GM10266 (cell line): ENCODE data around the gene PSAPL1.

Experiments
- DNase-seq: peaks from one replicate; pipeline ENCODE4 v3.0.0; 2012; ENCODE audit errors: extremely low spot score
- TF ChIP-seq, protein P1 (sequence below): IDR thresholded peaks from 2 replicates; pipeline ENCODE4 v1.5.1; 2012; ENCODE audit warnings: mild to moderate bottlenecking, low read depth; ENCODE audit not compliant: control insufficient read depth, insufficient read depth; ENCODE audit errors: missing control alignments

The PSAPL1 gene

DNA sequence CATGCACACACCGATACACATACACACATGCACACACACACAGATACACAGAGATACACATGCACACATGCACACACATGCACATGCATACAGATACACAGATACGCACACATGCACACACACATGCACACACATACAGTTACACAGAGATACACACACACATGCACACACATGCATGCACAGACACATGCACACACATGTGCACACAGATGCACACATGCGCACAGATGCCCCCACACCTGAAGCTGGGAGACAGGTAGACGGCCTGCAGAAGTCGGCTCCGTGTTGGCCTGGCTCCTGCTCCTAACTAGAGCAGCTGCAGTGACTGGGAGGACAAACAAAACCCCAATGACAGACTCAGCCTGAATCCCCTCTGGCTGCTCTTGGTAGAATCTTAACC is 46.8 kb downstream of the PSAPL1 start:
- TF ChIP-seq, protein P1, sequence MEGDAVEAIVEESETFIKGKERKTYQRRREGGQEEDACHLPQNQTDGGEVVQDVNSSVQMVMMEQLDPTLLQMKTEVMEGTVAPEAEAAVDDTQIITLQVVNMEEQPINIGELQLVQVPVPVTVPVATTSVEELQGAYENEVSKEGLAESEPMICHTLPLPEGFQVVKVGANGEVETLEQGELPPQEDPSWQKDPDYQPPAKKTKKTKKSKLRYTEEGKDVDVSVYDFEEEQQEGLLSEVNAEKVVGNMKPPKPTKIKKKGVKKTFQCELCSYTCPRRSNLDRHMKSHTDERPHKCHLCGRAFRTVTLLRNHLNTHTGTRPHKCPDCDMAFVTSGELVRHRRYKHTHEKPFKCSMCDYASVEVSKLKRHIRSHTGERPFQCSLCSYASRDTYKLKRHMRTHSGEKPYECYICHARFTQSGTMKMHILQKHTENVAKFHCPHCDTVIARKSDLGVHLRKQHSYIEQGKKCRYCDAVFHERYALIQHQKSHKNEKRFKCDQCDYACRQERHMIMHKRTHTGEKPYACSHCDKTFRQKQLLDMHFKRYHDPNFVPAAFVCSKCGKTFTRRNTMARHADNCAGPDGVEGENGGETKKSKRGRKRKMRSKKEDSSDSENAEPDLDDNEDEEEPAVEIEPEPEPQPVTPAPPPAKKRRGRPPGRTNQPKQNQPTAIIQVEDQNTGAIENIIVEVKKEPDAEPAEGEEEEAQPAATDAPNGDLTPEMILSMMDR = no peak
- no peak for DNase-seq

DNA sequence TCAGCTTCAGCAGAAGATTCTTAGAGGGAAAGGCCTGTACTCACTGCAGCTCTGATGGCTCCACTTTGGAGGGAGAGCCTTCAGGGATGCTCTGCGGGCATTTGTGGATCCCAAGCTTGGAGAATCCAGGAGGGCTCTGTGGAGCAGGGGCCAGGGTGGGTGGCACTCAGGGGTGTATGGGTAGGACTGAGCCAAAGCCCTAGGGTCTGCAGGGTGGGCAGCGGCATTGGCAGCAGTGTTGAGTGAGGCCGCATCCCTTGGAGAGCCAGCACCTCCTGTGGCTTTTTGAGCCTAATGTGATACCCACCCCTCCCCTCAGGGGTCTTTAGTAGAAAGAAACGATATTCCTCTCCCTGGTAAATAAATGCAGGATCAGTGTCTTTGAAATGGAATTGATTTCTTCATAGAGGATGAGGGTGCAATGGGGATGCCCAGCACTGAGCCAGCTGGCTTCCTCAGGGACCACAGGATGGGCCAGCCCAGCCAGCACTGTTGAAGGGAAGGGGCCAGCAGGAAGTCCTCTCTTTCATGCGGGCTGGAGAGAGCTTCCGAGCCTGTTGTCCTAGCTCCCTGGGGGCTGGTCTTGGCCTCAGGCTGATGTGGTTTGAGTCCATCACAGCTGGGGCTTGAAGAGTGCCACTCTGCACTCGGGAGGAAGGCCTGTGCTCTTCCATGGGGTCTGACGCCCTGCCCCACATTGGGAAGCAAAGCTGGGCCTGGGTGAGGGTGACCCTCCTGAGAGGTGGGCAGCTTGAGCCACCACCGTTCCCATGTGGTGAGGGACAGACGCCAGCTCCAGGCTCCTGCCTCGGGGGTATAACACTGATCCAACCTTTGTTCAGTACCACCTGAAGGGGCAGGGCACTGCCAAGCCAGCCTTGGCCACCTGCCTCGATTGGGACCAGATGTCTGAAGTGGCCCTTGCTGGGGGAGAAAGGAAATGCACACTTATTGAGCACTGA is 49.5 kb downstream of the PSAPL1 start:
- no peak for DNase-seq
- TF ChIP-seq, protein P1 = no peak

DNA sequence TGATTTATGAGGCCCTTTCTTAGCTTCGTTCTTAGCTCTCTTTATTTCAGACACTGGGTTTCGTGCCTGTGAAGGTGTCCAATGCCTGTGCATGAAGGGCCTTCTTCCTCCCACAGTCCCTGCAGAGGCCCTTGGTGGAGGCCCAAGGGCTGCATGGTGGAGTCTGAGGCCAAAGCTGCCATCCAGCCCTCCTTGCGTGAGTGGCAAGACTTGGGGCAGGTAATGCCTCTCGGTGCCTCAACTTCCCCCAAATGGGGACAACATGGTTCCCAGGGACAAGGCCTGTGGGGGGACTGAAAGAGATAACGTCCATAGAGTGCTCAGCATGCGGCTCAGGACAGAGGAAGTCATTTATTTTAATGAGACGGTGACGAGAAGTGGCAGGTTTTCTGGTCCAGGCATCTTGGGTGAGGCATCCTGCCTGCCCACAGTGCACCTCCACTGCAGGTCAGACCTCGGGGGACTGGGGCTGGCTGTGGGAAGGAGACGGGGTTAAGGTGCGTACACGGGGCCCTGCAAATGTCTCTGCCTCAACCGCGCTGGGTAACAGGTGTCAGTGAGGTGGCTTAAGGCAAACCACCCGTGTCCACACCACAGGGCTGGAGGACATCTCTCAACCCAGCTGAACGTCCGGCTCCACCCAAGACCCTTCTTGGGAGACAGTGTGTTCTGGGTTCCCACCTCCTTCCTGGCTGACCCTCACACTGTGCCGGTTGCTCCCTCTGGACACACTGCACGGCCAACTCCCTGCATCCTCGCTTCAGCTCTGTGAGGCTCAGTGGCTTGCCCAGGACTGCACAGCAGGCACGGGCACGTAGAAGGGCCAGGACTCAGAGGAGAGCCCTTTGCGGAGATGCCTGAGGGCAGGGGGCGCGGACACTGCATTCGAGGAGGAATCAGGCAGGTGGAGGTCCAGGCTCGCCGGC is 50.5 kb downstream of the PSAPL1 start:
- TF ChIP-seq, protein P1 = no peak
- DNase-seq = no peak

DNA sequence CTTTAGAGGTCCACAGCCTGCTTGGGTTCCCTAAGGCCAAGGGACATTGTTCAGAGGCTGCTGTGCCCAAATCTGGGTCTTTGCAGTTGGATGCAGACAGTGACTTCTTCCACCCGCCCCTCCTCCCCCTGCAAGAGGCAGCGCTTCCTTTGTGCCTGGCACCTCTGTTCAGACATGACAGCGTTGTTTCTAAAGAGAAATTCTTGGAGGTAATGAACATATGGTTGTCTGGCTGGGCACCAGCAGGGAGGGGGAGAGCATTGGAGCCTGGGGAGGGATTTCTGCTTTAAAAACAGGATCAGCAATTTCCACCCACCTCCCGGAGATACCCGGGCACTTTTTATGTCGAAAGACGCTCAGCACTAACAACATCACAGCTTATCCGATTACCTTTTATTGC is 51.5 kb downstream of the PSAPL1 start:
- TF ChIP-seq, protein P1 = no peak
- no peak for DNase-seq

DNA sequence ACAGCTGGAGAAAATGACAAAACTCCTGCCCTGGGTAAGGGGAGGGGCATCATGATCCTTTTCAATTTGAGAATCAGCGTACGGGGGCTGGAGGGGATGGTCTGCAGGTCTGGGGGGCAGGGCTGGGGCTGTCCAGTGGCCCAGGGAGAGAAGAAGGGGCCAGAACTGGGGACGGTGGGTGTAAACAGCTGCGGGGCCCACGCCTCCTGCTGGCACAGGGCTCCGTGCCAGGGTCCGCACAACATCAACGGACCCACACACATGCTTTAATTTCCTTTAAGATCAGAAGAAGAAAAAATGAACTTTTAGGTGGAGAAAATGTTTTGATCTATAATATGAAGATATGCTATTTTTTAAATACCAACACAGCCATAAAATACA is 52.1 kb downstream of the PSAPL1 start:
- TF ChIP-seq, protein P1 = no peak
- no peak for DNase-seq

DNA sequence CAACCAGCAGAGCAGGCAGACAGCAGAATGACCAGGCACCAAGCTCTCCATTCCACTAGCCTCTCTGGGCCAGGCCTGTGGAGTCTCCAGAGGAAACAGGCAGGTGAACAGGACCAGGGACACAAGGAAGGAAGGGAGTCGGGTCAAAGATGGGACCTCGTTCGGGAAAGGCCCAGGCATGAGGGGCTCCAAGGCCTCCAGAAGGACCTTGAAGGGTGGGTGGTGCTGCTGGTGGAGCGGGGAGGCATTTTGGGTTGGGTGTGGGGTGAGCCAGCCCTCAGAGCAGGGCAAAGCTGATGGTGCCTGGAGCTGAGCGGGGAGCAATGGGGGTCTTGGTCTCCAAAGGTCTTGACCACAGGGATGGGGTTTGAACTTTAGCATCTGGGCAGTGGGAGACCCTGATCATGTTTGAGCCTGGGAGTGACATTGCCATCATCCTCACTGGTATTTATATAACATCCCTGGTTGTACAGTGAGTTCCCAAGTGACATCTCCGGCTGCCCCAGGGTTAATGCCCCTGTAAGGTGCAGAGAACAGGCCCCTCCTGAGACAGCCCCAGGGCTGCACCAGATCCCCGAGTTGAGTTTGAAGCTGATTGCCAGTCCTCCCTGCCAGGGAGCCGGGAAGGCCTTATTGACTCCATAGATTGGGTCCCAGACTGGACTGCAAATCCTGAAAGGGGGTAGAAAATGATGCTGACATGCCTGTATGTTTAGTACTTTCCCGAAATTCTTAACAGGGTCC is 52.7 kb downstream of the PSAPL1 start:
- no peak for DNase-seq
- TF ChIP-seq, protein P1 = no peak
